ENCODE data around the gene RPS17. TPM values are rescaled to one million over a fixed set of nuclear protein-coding genes. Genes with fewer than 3 reads are reported as not detected.

Gene RPS17
- total and polyA plus RNA-seq, 10 of the 15 experiments (the other 5 are each of a cell fraction or from before 2014, with no cell fraction given): 1,223 to 7,871 (median 3,879) TPM

DNA sequence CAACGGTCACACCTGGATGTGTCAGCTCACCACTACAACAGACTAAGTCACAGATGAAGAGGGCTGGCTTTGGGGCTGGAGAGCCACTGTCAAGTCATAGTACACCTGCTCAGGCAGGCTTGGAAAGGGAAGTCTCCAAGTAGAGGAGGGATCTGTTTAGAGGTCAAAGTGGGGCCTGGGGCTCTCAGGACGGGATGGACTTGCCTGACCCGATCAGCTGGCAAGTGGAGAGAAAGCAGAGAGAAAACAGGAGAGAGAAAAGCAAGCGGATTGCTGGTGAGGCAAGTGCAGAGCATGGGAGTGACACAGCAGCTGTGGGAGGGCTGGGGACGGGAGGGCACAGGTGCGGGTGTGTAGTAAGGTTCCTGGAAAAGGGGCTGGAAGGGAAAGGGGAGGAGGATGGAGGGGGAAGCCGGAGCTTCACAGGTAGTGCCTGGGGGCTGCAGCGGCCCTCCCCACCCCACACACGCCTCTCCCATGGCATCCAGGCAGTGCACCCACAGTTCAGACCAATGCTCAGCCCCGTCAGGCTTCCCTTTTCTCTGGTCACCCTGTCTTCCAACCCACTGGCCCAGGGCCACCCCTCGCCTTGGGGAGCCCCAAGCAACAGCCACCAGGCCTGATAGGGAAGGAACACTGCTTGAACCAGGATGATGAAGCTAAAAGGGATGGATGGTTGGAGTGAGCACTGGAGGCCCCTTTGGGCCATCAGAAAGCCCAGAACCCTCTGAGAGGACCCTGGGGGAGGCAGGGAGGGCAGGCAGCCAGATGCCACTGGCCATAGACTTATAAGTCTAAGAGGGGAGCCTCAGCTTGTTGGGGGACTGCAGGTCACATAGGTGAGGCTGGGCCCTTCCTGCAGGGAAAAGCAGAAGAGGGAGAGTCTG is 8.5 kb downstream of the RPS17 start (continued):
- no peak for TF ChIP-seq ZNF622 (IDR thresholded peaks at IDR 0.05)

DNA sequence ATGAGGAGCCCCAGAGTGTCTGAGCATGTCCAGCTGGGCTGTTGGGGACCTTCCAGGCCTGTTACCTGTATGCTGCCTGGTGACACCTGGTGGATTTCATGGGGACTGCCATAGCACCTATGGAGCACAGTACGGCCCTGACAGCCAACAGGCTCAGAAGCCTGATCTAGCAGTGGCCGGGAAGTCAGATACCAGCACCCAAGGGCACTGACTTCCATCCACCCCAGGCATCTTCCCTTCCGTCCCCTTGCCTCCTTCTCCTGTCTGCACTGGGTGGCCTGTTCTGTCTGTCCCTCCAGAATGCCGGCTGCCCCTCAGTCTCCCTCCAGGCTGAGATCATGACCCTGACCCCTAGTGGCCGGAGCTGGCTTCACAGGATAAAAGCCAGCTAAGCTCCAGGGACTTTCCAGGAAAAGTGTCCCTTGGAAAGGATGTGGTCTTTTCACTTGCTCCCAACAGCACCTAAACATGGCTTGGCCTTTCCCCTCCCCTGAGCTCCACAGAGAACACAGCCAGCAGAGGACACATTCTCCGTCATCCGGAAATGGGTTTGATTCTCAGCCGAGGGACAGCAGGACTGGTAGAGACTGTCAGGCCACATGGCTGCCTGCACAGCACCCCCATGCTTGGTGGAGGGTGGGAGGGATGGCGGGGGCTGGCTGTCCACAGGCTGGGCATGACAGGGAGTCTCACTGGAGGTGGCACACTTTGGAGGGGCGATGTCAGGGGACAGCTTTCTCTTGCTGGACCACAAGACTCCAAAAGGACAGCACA is 9.5 kb downstream of the RPS17 start:
- ChIA-PET RAD21 (ENCODE audit: unreplicated experiment) (interaction anchor here (1.0 to 1.9 kb wide), 5 partner anchors 10 to 480 kb away, joined by 3 to 12 read pairs (median 3); partner anchors contain the start of genes C15orf40, RAMAC and RPS17), CTCF (interaction anchor here (0.6 to 2.6 kb wide), 30 partner anchors 10 to 630 kb away, joined by 3 to 52 read pairs (median 3); partner anchors contain the start of genes C15orf40, EFL1, FSD2 and RPS17), SMC1A (ENCODE audit: uncharacterized antibody, unreplicated experiment) (interaction anchor here (0.6 to 2.0 kb wide), 6 partner anchors 9 to 473 kb away, joined by 3 to 10 read pairs (median 5); partner anchors contain the start of gene RPS17), POLR2A (interaction anchor here (0.8 to 1.6 kb wide), 4 partner anchors 9 to 469 kb away, joined by 3 to 8 read pairs (median 4); partner anchors contain the start of gene RPS17)
- FAIRE-seq (peak; percentile 82), DNase-seq (ENCODE audit: low read depth, low spot score) (peak; percentile 55), ATAC-seq (peak; percentile 82)
- in situ Hi-C loops (cut with MboI) (no loop called here), intact Hi-C loops (cut with micrococcal nuclease; ENCODE audit: unreplicated experiment) (loop anchor here (2.0 to 10.0 kb wide), 3 partner anchors 304 to 674 kb away; partner anchors contain the start of gene HDGFL3)
- Histone ChIP-seq H3K9me3 (replicated peaks; ENCODE audit: control insufficient read depth, insufficient read depth, low read length) (no peaks in the 10 kb centered on the region), H3K4me2 (ENCODE audit: control insufficient read depth, insufficient read depth) (peak overlapping the region; percentile 79), H3K4me3 (peak overlapping the region; percentile 5; the same call in 1 of the 2 replicates), H2AFZ (ENCODE audit: control insufficient read depth, low read depth, low read length) (peak overlapping the region; percentile 95), H3K27me3 (replicated peaks in 1 of 2; ENCODE audit: control insufficient read depth in 2 of 2, insufficient read depth in 2 of 2, low read length in 1 of 2) (no peaks in the 10 kb centered on the region), H3K27ac (ENCODE audit: control insufficient read depth, insufficient read depth) (peak overlapping the region; percentile 47), H3K36me3 (ENCODE audit: control insufficient read depth in 2 of 2, insufficient read depth in 2 of 2, low read length in 1 of 2) (peaks cover 4 to 14% of the 10 kb centered on the region in 2 experiments; a peak in 3 of 4 replicates), H3K79me2 (ENCODE audit: control insufficient read depth, insufficient read depth, low read length) (peaks cover 2% of the 10 kb centered on the region), H4K20me1 (ENCODE audit: control insufficient read depth, insufficient read depth) (no peaks in the 10 kb centered on the region), H3K9ac (ENCODE audit: control insufficient read depth, insufficient read depth, low read length) (peak overlapping the region; percentile 43), H3K4me1 (ENCODE audit: control insufficient read depth, insufficient read depth, low read length) (peaks cover 8% of the 10 kb centered on the region)
- no TSS peak for BruUV-seq (replicated peaks)
- 7% methylated on average over 10 of the region's 10 CpGs for WGBS (ENCODE audit: insufficient coverage, insufficient replicate concordance, low lambda C conversion rate, missing lambda C conversion rate)
- TF ChIP-seq CHD2 (IDR thresholded peaks at IDR 0.05; ENCODE audit: borderline replicate concordance, low read depth, low read length) (0 out of 2 replicates have a peak, but pooled peaks have one; percentile 35), SRF (IDR thresholded peaks at IDR 0.05; ENCODE audit: low read depth in 2 of 2, low read length in 2 of 2) (0 out of 4 replicates have a peak, but pooled peaks of 1 of the 2 experiments have one; percentile 12), CREB1 (IDR thresholded peaks at IDR 0.05; ENCODE audit: low read depth) (no peak), NR2F1 (conservative IDR thresholded peaks at IDR 0.05) (peak; percentile 53; the same call in 1 of the 2 replicates), JUND (IDR thresholded peaks at IDR 0.05; ENCODE audit: low read depth, low read length) (no peak), KLF5 (IDR thresholded peaks at IDR 0.05; ENCODE audit: partially characterized antibody) (no peak), RAD51 (IDR thresholded peaks at IDR 0.05) (no peak), MTA2 (IDR thresholded peaks at IDR 0.05; ENCODE audit: low read depth) (peak; percentile 28; the same call in 1 of the 2 replicates), LARP7 (IDR thresholded peaks at IDR 0.05) (no peak), ATF7 (IDR thresholded peaks at IDR 0.05; ENCODE audit: low read depth) (no peak), EED (IDR thresholded peaks at IDR 0.05; ENCODE audit: low read depth) (peak; percentile 87)
- TF ChIP-seq, protein P1, sequence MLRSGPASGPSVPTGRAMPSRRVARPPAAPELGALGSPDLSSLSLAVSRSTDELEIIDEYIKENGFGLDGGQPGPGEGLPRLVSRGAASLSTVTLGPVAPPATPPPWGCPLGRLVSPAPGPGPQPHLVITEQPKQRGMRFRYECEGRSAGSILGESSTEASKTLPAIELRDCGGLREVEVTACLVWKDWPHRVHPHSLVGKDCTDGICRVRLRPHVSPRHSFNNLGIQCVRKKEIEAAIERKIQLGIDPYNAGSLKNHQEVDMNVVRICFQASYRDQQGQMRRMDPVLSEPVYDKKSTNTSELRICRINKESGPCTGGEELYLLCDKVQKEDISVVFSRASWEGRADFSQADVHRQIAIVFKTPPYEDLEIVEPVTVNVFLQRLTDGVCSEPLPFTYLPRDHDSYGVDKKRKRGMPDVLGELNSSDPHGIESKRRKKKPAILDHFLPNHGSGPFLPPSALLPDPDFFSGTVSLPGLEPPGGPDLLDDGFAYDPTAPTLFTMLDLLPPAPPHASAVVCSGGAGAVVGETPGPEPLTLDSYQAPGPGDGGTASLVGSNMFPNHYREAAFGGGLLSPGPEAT (IDR thresholded peaks at IDR 0.05; ENCODE audit: low read depth): peak; percentile 96
- TF ChIP-seq, protein P2, sequence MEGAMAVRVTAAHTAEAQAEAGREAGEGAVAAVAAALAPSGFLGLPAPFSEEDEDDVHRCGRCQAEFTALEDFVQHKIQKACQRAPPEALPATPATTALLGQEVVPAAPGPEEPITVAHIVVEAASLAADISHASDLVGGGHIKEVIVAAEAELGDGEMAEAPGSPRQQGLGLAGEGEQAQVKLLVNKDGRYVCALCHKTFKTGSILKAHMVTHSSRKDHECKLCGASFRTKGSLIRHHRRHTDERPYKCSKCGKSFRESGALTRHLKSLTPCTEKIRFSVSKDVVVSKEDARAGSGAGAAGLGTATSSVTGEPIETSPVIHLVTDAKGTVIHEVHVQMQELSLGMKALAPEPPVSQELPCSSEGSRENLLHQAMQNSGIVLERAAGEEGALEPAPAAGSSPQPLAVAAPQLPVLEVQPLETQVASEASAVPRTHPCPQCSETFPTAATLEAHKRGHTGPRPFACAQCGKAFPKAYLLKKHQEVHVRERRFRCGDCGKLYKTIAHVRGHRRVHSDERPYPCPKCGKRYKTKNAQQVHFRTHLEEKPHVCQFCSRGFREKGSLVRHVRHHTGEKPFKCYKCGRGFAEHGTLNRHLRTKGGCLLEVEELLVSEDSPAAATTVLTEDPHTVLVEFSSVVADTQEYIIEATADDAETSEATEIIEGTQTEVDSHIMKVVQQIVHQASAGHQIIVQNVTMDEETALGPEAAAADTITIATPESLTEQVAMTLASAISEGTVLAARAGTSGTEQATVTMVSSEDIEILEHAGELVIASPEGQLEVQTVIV (IDR thresholded peaks at IDR 0.05; ENCODE audit: borderline replicate concordance, partially characterized antibody): no peak
